ENCODE data around the gene DPRX. TPM values are rescaled to one million over a fixed set of nuclear protein-coding genes. Genes with fewer than 3 reads are reported as not detected.
A peak's percentile ranks its signal among the peaks of the same experiment; 100 is the strongest.
"Not testable (repeated sequence)": the region's sequence is repeated elsewhere in the genome, so short reads cannot be mapped to it uniquely, and the experiment has no call there.

Gene DPRX
- total RNA-seq, 1 experiment from 2014 or later: not detected

DNA sequence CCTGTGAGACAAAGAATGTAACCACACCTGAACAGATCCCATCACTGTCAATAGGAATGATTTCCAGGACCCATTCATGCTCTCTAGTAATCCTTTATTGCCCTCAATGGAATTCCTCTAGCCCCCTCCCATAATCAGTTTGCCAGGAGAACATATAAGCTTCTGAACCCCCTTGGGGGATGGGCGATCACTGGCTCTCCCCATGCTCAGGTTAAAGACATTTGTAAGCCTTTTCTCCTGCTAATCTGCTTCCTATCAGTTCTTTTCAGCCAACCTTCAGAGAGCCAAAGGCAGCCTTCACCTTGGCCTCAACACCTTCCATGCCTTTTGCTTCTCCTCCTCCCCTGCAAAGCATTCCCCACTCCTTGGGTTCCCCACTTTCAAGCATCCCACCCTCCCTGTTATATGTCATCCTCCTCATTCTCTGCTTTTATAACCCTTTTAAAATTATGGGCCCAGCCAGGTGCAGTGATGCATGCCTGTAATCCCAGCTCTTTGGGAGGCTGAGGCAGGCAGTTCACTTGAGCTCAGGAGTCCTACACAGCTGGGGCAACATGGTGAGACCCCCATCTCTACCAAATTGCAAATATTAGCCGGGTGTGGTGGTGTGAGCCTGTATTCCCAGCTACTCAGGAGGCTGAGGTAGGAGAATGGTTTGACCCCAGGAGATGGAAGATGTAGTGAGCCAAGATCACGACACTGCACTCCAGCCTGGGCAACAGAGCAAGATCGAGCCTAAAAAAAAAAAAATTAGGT lies 12.4 kb downstream of the DPRX start:
- no peak for DNase-seq (ENCODE audit: low read depth)

DNA sequence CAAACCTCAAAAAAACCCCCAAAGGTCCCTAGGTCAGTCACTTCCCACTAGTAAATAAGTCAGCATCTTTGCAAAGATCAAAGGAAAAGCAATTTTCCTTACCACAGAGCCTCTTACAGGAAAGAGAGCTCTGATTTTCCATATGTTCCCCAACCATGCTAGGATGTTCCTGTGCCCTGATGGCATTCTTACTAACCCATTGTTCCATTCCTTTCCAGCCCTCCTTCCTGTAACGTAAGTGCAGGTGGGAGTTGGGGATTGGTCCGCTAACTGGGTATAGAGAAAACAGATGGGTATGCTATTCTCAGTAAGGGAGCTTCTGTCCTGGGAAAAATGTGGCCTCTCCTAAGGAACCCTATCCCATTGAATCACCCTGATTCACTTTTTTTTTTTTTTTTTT lies 14.3 kb downstream of the DPRX start:
- DNase-seq (ENCODE audit: low read depth): peak; percentile 7

DNA sequence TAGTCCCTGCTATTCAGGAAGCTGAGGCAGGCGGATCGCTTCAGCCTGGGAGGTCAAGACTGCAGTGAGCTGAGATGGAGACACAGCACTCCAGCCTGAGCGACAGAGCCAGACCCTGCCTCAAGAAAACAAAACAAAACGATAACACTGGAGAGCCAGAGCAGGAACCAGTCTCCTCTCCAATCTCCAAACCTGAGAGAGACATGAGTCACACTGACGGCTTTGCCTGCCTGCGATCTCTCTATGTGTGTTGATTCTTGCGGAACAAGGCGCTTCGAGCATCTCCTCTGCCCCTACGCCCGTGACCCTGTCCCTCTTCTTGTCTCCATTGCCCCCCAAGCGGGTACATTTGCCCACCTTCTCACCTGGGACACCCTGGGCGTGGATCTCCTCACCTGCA lies 15.6 kb downstream of the DPRX start:
- DNase-seq (ENCODE audit: low read depth): no peak

DNA sequence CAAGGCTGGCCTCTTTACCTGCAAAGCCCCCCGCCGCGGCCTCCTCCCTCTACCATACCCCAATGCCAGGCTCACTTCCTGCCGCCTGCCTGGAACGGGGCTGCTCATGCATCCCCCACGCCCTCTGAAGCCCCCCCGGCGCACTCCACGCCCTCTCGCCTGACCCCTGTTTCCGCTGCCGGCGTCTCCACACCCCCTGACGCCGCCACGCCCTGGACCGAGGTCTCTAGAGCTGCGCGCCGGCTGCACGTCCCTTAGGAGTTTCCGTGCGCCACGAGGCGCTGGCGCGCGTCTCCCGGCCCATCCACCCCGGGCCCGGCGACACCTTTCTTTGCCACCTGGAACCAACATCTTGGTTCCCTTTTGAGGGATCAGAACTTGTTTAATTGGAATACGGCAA lies 16.0 kb downstream of the DPRX start:
- DNase-seq (ENCODE audit: low read depth): no peak

DNA sequence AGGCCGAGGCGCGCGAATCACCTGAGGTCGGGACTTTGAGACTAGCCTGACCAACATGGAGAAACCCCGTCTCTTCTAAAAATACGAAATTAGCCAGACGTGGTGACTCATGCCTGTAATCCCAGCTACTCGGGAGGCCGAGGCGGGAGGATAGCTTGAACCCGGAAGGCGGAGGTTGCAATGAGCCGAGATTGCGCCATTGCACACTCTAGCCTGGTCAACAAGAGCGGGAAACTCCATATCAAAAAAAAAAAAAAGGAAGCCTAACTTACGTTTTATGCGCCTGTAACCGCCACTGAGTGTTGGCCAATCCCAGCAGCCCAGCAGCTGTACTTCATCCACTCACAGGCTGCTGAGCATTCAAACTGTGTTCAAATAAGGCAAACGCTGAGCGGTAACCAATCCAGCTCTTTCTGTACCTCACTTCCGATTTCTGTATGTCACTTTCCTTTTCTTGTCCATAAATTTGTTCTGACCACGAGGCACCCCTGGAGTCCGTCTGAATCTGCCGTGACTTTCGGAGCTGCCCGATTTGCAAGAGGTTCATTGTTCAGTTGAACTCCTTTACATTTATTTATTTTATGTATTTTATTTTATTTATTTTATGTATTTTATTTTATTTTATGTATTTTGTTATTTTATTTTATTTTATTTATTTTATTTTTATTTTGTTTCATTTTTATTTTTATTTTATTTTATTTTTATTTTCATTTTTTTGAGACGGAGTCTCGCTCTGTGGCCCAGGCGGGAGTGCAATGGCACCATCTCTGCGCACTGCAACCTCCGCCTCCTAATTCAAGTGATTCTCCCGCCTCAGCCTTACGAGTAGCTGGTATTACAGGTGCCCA lies 18.2 kb downstream of the DPRX start:
- DNase-seq (ENCODE audit: low read depth): peak; percentile 56

DNA sequence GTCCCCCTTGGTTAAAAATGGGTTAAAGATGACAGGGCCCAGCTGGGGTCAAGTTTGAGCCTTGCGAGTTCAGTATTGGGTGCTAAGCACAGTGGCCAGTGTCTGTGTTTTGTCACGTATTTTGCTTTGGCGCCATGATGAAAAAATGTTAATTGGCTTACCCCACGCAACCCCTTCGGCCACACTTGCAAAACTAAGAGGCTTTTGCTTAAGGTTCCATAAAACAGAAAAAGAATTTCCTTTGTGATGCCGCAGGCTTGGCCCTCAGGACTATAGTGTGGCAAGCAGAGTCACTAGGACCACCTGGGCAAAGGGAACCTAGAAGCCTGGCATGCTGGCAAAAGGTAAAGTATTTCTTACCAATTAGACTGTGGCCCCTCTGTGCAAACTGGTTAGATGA lies 20.7 kb downstream of the DPRX start:
- no peak for DNase-seq (ENCODE audit: low read depth)

DNA sequence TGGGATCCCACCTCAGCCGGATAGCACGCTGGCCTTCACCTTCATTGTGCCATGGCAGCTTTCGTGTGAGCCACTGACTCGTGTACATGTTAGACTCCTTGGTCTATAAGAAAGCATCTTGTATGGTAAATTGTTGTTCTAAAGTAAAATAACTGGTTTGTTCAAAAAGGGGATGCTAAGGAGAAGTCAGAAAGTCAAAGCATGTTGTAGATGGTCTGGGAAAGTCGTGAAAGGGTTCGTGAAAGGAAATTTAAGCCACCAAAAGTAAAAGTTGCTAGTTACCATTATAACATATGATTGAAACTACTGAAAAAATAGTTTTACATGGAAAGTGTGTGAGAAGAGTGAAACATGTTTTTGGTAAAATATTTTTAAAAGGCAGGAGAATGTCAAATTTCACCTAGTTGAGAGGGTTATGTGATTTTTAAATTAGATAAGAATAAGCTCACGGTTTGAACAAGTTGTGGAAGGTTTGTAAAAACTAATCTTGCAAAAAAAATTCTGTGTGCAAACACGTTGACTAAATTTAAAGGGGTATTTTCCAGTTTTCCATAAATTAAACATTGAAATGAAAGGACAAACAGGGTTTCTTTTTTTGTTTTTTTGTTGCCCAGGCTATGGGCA lies 23.4 kb downstream of the DPRX start:
- DNase-seq (ENCODE audit: low read depth): no peak

DNA sequence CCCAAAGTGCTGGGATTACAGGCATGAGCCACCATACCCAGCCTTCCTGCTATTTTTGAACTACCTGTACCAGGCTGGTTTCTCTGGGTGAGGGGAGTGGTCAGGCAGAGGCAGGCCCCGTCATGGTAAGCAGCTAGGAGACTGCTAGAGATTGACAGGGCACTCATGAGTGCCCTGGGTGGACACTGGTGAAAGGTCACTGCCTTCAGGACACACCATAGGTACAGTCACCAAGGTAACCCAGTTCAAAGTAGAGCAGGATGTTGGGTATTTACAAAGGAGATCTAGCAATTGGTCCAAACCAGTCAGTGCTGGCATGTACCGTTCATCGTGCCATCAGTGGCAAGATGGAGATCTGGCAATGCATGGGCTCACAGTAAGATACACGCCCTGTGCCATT lies 25.5 kb downstream of the DPRX start:
- DNase-seq (ENCODE audit: low read depth): no peak

DNA sequence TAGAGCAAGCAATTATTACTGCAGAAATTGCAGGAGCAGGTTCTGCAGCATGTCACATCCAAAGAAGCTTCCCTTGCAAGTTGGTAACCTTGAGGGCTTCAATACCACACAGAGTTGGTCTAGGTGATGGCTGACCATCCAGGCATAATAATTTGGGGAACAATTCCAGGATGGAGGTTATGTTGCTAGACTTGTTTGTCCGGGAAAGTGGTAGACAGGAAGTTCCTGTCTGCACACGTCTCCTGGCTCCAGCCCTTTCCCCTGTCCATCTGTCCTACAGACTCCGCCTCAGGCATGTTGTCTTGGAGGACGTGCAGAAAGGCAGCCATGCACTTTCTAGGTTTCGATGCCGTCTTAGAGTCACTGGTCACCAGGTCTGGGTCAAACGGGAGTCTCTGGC lies 26.0 kb downstream of the DPRX start:
- DNase-seq (ENCODE audit: low read depth): no peak

DNA sequence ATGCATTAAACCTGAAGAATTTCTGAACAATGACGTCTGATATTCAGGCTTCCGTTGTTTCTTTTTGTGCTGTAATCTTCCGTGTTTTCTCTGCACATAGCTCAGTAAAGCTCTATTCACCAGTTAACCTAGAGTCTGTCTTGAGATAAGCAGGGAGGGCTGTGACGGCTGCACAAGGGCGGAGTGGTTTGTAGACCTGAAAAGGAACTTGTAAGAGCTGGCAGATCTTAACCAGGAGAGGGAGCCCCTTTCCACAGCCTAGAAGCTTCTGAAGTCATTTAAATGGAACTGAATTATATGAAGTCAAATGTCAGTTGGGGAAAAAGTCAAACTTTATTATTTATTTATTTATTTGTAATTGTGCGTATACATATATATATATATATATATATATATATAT lies 27.5 kb downstream of the DPRX start:
- DNase-seq (ENCODE audit: low read depth): peak; percentile 24

DNA sequence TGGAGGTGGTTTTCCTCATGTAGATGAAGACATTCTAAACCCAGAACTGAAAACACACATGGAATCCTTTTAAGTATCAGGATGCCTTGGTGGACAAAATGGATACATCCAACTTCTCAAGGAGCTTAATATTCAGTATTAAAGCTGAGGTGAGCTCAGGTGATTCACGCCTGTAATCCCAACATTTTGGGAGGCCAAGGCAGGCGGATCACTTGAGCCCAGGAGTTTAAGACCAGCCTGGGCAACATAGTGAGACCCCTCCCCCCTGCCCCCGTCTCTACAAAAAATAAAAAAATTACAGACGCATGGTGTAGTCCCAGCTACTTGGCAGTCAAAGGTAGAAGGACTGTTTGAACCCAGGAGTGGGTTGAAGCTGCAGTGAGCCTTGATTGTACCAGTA lies 28.8 kb downstream of the DPRX start:
- DNase-seq (ENCODE audit: low read depth): no peak

DNA sequence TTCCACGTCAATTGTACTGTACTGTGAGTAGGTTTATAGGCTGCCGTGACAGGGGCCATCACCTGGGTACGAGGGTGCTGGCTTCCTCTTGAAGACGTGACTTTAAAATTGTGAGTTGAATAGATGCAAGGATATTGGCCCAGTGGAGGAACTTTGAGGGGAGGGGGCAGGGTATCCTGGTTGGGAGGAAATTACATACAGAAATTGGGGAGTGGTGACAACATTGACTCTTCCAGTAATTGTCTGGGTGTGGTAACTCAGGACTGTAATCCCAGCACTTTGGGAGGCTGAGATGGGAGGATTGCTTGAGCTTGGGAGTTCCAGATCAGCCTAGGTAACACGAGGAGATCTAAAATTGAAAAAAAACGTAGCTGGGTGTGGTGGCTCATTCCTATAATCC lies 30.4 kb downstream of the DPRX start:
- DNase-seq (ENCODE audit: low read depth): no peak

DNA sequence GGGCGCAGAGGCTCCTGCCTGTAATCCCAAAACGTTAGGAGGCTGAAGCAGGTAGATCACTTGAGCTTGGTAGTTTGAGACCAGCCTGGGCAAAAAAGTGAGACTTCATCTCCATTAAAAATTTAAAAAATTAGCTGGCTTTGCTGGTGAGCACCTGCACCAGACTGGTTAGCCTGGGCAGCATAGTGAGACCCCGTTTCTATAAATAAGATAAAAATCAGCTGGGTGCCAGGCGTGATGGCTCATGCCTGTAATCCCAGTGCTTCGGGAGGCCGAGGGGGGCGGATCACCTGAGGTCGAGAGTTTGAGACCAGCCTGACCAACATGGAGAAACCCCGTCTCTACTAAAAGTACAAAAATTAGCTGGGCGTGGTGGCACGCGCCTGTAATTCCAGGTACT lies 32.4 kb downstream of the DPRX start:
- DNase-seq (ENCODE audit: low read depth): no peak

DNA sequence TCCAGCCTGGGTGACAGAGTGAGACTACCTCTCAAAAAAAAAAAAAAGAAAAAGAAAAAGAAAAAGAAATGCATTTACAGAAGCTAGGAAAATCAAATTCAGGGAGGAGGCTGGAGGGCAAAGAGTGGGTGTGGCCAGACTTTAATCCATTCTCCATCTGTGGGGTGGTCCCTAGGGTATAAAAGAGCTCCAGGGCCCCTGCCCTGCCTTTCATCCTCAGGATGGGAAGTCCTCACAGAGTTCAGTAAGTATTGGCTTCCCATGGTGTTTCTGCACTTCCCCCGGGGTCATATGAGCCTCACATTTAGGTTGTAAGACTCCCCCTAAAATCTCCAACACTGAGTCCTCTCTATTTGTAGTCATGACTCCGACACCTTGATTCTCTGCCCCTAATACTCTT lies 33.0 kb downstream of the DPRX start:
- no peak for DNase-seq (ENCODE audit: low read depth)

DNA sequence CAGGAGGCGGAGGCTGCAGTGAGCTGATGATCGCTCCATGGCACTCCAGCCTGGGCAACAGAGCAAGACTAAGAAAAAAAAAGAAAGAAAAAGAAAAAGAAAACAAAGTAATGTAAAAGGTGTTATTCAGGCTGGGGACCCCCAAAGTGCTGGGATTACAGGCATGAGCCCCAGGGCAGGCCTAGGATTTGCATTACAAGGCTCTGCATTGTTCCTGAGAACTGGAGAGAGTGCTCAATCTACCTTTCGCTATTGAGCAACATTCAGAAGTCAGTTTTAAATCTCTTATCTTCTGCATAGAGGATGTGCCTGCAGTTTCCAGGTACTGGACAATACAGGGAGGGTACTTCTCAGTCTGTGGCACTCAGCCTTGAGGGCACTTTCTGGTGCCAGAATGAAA lies 34.5 kb downstream of the DPRX start:
- DNase-seq (ENCODE audit: low read depth): not testable (repeated sequence)

DNA sequence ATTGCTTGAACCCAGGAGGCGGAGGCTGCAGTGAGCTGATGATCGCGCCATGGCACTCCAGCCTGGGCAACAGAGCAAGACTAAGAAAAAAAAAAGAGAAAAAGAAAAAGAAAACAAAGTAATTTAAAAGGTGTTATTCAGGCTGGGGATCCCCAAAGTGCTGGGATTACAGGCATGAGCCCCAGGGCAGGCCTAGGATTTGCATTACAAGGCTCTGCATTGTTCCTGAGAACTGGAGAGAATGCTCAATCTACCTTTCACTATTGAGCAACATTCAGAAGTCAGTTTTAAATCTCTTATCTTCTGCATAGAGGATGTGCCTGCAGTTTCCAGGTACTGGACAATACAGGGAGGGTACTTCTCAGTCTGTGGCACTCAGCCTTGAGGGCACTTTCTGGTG lies 37.0 kb downstream of the DPRX start:
- not testable (repeated sequence) for DNase-seq (ENCODE audit: low read depth)

DNA sequence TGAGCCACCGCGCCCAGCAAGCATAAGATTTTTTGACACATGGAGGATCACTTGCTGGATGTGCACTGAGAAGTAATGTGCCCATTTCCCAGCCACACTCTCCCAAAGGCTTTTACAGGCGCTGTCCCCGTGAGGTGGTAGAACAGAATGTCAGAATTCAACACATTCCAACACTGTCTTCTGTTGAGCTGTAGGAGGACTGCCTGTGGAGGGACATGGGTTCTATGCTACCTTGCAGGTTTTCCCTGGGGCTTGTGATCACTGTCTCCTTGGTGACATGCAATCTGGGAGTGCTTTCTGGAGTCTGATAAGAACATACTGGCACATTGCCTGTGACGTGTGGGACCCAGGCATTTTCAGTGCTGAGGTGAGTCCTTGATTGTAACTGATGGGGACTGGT lies 38.5 kb downstream of the DPRX start:
- no peak for DNase-seq (ENCODE audit: low read depth)

DNA sequence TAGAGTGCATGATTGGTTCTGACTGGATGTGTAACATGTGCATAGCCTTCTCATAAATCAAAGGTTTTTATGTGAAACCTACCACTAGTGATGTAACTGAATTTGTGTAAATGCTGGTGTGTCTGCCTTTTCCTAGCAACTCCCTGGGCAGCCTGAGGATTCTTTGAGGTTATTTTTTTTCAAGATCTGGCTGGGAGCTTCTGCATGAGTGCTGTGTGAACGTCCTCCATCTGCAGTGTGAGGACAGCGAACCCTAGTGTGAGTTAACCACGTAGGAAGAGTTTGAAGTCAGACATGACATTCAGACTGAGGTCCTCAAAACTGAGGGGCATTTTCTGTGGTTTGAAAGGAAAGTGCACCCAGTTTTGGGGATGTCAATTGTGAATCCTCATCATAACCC lies 39.9 kb downstream of the DPRX start:
- no peak for DNase-seq (ENCODE audit: low read depth)

Measured in HT1080 (cell line).